ENCODE measurements around the gene CASS4.

DNA sequence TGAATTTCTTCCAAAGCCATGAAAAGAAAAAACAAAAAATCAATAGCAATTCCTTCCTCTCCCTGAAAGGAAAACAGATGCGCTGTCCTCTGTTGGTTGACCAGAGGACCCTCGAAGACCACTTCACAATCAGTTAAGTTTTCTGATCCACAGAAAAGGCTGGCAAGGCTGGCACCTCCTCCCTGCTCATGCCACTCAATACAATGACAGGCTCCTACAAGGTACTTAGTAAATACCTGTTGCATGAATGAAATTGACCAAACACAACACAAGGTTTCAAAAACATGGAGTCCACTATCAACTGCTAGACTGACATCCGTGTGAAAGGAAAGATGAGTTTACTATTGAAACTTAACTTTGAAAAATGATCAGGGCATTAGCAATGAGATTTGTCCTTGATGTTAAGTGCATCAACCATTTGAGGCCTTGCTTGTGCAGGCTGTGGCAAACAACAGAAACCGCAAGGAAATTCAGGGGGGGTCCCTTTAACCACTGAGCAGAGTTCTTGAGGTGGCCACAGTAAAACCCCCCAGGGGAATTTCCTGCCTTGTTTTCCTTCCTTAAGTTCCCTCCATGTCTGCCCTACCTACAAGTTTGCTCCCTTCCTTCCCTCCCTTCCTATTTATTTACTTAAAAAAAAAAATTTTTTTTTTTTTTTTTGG, 28.4 kb downstream of the CASS4 start:
- TF ChIP-seq, protein P1, sequence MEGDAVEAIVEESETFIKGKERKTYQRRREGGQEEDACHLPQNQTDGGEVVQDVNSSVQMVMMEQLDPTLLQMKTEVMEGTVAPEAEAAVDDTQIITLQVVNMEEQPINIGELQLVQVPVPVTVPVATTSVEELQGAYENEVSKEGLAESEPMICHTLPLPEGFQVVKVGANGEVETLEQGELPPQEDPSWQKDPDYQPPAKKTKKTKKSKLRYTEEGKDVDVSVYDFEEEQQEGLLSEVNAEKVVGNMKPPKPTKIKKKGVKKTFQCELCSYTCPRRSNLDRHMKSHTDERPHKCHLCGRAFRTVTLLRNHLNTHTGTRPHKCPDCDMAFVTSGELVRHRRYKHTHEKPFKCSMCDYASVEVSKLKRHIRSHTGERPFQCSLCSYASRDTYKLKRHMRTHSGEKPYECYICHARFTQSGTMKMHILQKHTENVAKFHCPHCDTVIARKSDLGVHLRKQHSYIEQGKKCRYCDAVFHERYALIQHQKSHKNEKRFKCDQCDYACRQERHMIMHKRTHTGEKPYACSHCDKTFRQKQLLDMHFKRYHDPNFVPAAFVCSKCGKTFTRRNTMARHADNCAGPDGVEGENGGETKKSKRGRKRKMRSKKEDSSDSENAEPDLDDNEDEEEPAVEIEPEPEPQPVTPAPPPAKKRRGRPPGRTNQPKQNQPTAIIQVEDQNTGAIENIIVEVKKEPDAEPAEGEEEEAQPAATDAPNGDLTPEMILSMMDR (conservative IDR thresholded peaks at IDR 0.05 in 1 of 2, IDR thresholded peaks at IDR 0.05 in 1 of 2; ENCODE audit: extremely low read depth in 1 of 2, insufficient read depth in 1 of 2, low read depth in 1 of 2, low read length in 2 of 2) = no peak
- no peak for TF ChIP-seq EZH2 (IDR thresholded peaks at IDR 0.05; ENCODE audit: borderline replicate concordance, low read length)

All from mammary epithelial cell (primary cell).